Muscle layer of colon (tissue), 2 donors: Measurements from ENCODE around the gene CLSTN2.

Experiments used
- H3K27ac ChIP-seq: one replicate; pipeline ENCODE4 v1.7.0; 2013; ENCODE audit warnings: low read depth, mild to moderate bottlenecking, low read length, moderate library complexity
- H3K27me3 ChIP-seq, 2 donors: one replicate each; pipeline ENCODE4 v1.7.0; 2013; ENCODE audit warnings: low read length in 2 of 2, mild to moderate bottlenecking in 2 of 2; ENCODE audit not compliant: insufficient read depth in 2 of 2, control insufficient read depth in 1 of 2
- H3K36me3 ChIP-seq: one replicate; pipeline ENCODE4 v1.7.0; 2013; ENCODE audit warnings: mild to moderate bottlenecking, low read length; ENCODE audit not compliant: insufficient read depth
- H3K4me1 ChIP-seq: one replicate; pipeline ENCODE4 v1.7.0; 2013; ENCODE audit warnings: mild to moderate bottlenecking, low read length; ENCODE audit not compliant: insufficient read depth
- H3K4me3 ChIP-seq, 2 donors: one replicate each; pipeline ENCODE4 v1.7.0; 2013; ENCODE audit warnings: low read length in 2 of 2, low read depth in 1 of 2, mild to moderate bottlenecking in 1 of 2, moderate library complexity in 1 of 2
- H3K9ac ChIP-seq: one replicate; pipeline ENCODE4 v1.7.0; 2013; ENCODE audit warnings: low read length
- H3K9me3 ChIP-seq: one replicate; pipeline ENCODE4 v1.7.0; 2013; ENCODE audit warnings: mild to moderate bottlenecking, low read length
- donor health status: abdominal sarcoma.
- donor health status: Adenocarcinoma of cecum.

The CLSTN2 gene

GRCh38 chr3:139935016-139935865 is at the start of gene CLSTN2:
Gene CLSTN2, plus strand, starts transcription at chr3:139935185.
- Histone ChIP-seq H3K9ac (no peak within 1 kb of the TSS), H3K27me3 (peaks cover 9 to 28% of the 10 kb centered on the region in 2 donors), H3K4me1 (peaks cover 14% of the 10 kb centered on the region), H3K36me3 (no peaks in the 10 kb centered on the region), H3K9me3 (no peaks in the 10 kb centered on the region), H3K4me3 (peak within 1 kb of the TSS; percentile 49 to 60), H3K27ac (no peak within 1 kb of the TSS)

GRCh38 chr3:139887431-139887830 is 47.6 kb upstream of the CLSTN2 start:
- H3K4me1 ChIP-seq = no peaks in the 10 kb centered on the region
- no peaks in the 10 kb centered on the region for H3K9me3 ChIP-seq
- H3K36me3 ChIP-seq = no peaks in the 10 kb centered on the region
- no peak overlapping the region for H3K27ac ChIP-seq
- H3K9ac ChIP-seq = no peak overlapping the region
- no peak overlapping the region for H3K4me3 ChIP-seq
- no peaks in the 10 kb centered on the region for H3K27me3 ChIP-seq

GRCh38 chr3:139888561-139889140 is 46.3 kb upstream of the CLSTN2 start:
- no peaks in the 10 kb centered on the region for H3K4me1 ChIP-seq
- no peaks in the 10 kb centered on the region for H3K36me3 ChIP-seq
- H3K27me3 ChIP-seq = no peaks in the 10 kb centered on the region
- no peak overlapping the region for H3K27ac ChIP-seq
- H3K9me3 ChIP-seq = no peaks in the 10 kb centered on the region
- H3K4me3 ChIP-seq = no peak overlapping the region
- no peak overlapping the region for H3K9ac ChIP-seq

- Histone ChIP-seq H3K9me3 (no peaks in the 10 kb centered on the region), H3K27me3 (no peaks in the 10 kb centered on the region), H3K4me1 (no peaks in the 10 kb centered on the region), H3K36me3 (no peaks in the 10 kb centered on the region), H3K9ac (no peak overlapping the region), H3K27ac (no peak overlapping the region), H3K4me3 (no peak overlapping the region)
Observed at GRCh38 chr3:139893267-139893962, 41.6 kb upstream of the CLSTN2 start.

GRCh38 chr3:139893963-139894642 is 40.9 kb upstream of the CLSTN2 start:
- Histone ChIP-seq H3K4me3 (no peak overlapping the region), H3K27ac (no peak overlapping the region), H3K27me3 (no peaks in the 10 kb centered on the region), H3K36me3 (no peaks in the 10 kb centered on the region), H3K9ac (no peak overlapping the region), H3K4me1 (no peaks in the 10 kb centered on the region), H3K9me3 (no peaks in the 10 kb centered on the region)

- no peaks in the 10 kb centered on the region for H3K4me1 ChIP-seq
- no peaks in the 10 kb centered on the region for H3K9me3 ChIP-seq
- no peaks in the 10 kb centered on the region for H3K36me3 ChIP-seq
- no peak overlapping the region for H3K9ac ChIP-seq
- no peaks in the 10 kb centered on the region for H3K27me3 ChIP-seq
- no peak overlapping the region for H3K27ac ChIP-seq
- no peak overlapping the region for H3K4me3 ChIP-seq
Observed at GRCh38 chr3:139894643-139894989, 40.4 kb upstream of the CLSTN2 start.

- no peaks in the 10 kb centered on the region for H3K9me3 ChIP-seq
- H3K9ac ChIP-seq = no peak overlapping the region
Observed at GRCh38 chr3:139897759-139898158, 37.2 kb upstream of the CLSTN2 start.

GRCh38 chr3:139906418-139906817 is 28.6 kb upstream of the CLSTN2 start:
- H3K9me3 ChIP-seq = no peaks in the 10 kb centered on the region
- H3K27me3 ChIP-seq = no peaks in the 10 kb centered on the region
- H3K9ac ChIP-seq = no peak overlapping the region
- no peak overlapping the region for H3K27ac ChIP-seq
- H3K4me1 ChIP-seq = no peaks in the 10 kb centered on the region
- H3K36me3 ChIP-seq = no peaks in the 10 kb centered on the region
- no peak overlapping the region for H3K4me3 ChIP-seq

More at GRCh38 chr3:139897759-139898158, 37.2 kb upstream of the CLSTN2 start:
- Histone ChIP-seq H3K4me1 (no peaks in the 10 kb centered on the region), H3K4me3 (no peak overlapping the region), H3K36me3 (no peaks in the 10 kb centered on the region), H3K27me3 (no peaks in the 10 kb centered on the region), H3K27ac (no peak overlapping the region)

GRCh38 chr3:139909811-139910210 is 25.2 kb upstream of the CLSTN2 start:
- no peaks in the 10 kb centered on the region for H3K4me1 ChIP-seq
- H3K27me3 ChIP-seq = no peaks in the 10 kb centered on the region
- H3K27ac ChIP-seq = no peak overlapping the region
- H3K4me3 ChIP-seq = no peak overlapping the region
- no peak overlapping the region for H3K9ac ChIP-seq
- H3K36me3 ChIP-seq = no peaks in the 10 kb centered on the region
- no peaks in the 10 kb centered on the region for H3K9me3 ChIP-seq

GRCh38 chr3:139916271-139916670 is 18.7 kb upstream of the CLSTN2 start:
- H3K27ac ChIP-seq = no peak overlapping the region
- H3K27me3 ChIP-seq = no peaks in the 10 kb centered on the region
- no peak overlapping the region for H3K4me3 ChIP-seq
- H3K4me1 ChIP-seq = no peaks in the 10 kb centered on the region
- H3K36me3 ChIP-seq = no peaks in the 10 kb centered on the region
- H3K9ac ChIP-seq = no peak overlapping the region
- no peaks in the 10 kb centered on the region for H3K9me3 ChIP-seq

GRCh38 chr3:139917226-139917785 is 17.7 kb upstream of the CLSTN2 start:
- no peak overlapping the region for H3K9ac ChIP-seq
- H3K36me3 ChIP-seq = no peaks in the 10 kb centered on the region

More at GRCh38 chr3:139917226-139917785, 17.7 kb upstream of the CLSTN2 start:
- H3K9me3 ChIP-seq = no peaks in the 10 kb centered on the region
- H3K4me1 ChIP-seq = no peaks in the 10 kb centered on the region
- H3K27ac ChIP-seq = no peak overlapping the region
- H3K27me3 ChIP-seq = no peaks in the 10 kb centered on the region
- no peak overlapping the region for H3K4me3 ChIP-seq
